ENCODE measurements around the gene MAPK12.

Gene MAPK12

GRCh38 chr22:50309601-50309991 lies 48.1 kb upstream of the MAPK12 start:
- no peaks in the 10 kb centered on the region for H3K27me3 ChIP-seq (ENCODE audit: control insufficient read depth in 3 of 3, insufficient read depth in 3 of 3, low read depth in 1 of 3, low read length in 3 of 3)
- H3K9ac ChIP-seq (ENCODE audit: low read depth, low read length, poor library complexity), result no peak overlapping the region
- H3K18ac ChIP-seq (ENCODE audit: low read length), result peak overlapping the region; percentile 95
- no peaks in the 10 kb centered on the region for H3K9me3 ChIP-seq (replicated peaks in 1 of 2; ENCODE audit: control insufficient read depth in 2 of 2, insufficient read depth in 1 of 2, low read depth in 1 of 2, low read length in 2 of 2)
- H3K23ac ChIP-seq (ENCODE audit: low read depth, low read length, poor library complexity), result no peak overlapping the region
- H3K27ac ChIP-seq (replicated peaks; ENCODE audit: low read length), result peak overlapping the region; percentile 57
- H4K8ac ChIP-seq (ENCODE audit: low read depth, low read length), result no peak overlapping the region
- H3K4me3 ChIP-seq (ENCODE audit: low read length in 2 of 2), result peak overlapping the region in 1 of 2 donors; percentile 23
- no peak overlapping the region for H3K14ac ChIP-seq (ENCODE audit: low read length)
- no peak overlapping the region for H2BK12ac ChIP-seq (ENCODE audit: low read length)
- peaks cover 4 to 14% of the 10 kb centered on the region in 2 donors for H3K36me3 ChIP-seq (replicated peaks in 1 of 2; ENCODE audit: control insufficient read depth in 2 of 2, insufficient read depth in 2 of 2, low read length in 2 of 2)
- H2BK5ac ChIP-seq (ENCODE audit: low read length), result peak overlapping the region; percentile 70
- H2BK15ac ChIP-seq (ENCODE audit: low read length), result peak overlapping the region; percentile 97
- H2BK120ac ChIP-seq (ENCODE audit: low read depth, low read length), result peak overlapping the region; percentile 81
- H2AK5ac ChIP-seq (ENCODE audit: low read depth, low read length), result peak overlapping the region; percentile 100
- WGBS, 2 donors (ENCODE audit: extremely low coverage in 2 of 2, insufficient read length in 2 of 2, insufficient replicate concordance in 1 of 2), result no CpG with 5 or more reads among the region's 7 CpGs
- H3K4ac ChIP-seq (ENCODE audit: low read length), result no peak overlapping the region
- DNase-seq (ENCODE audit: low spot score), result no peak
- no peak overlapping the region for H4K91ac ChIP-seq (ENCODE audit: low read depth, low read length, poor library complexity)
- H3K79me1 ChIP-seq (ENCODE audit: low read depth, low read length), result peaks cover 15% of the 10 kb centered on the region
- H3K4me2 ChIP-seq (ENCODE audit: insufficient read depth, low read length, poor library complexity, severe bottlenecking), result no peak overlapping the region
- no peak overlapping the region for H2AFZ ChIP-seq (ENCODE audit: low read length)
- H3K4me1 ChIP-seq (ENCODE audit: control insufficient read depth in 2 of 2, insufficient read depth in 1 of 2, low read depth in 1 of 2, low read length in 2 of 2), result peaks cover 34 to 40% of the 10 kb centered on the region in 2 donors

- H3K4me3 ChIP-seq (ENCODE audit: low read length in 2 of 2), result no peak overlapping the region
- peak overlapping the region; percentile 28 for H2AFZ ChIP-seq (ENCODE audit: low read length)
- peak overlapping the region; percentile 91 for H3K23ac ChIP-seq (ENCODE audit: low read depth, low read length, poor library complexity)
- no peak overlapping the region for H4K8ac ChIP-seq (ENCODE audit: low read depth, low read length)
- H3K27ac ChIP-seq (replicated peaks; ENCODE audit: low read length), result peak overlapping the region; percentile 81
- peak overlapping the region; percentile 94 for H2BK12ac ChIP-seq (ENCODE audit: low read length)
- peak overlapping the region; percentile 95 for H3K18ac ChIP-seq (ENCODE audit: low read length)
- no peak overlapping the region for H3K4me2 ChIP-seq (ENCODE audit: insufficient read depth, low read length, poor library complexity, severe bottlenecking)
- peak overlapping the region; percentile 70 for H2BK5ac ChIP-seq (ENCODE audit: low read length)
- H3K14ac ChIP-seq (ENCODE audit: low read length), result peak overlapping the region; percentile 71
- no peak overlapping the region for H3K9ac ChIP-seq (ENCODE audit: low read depth, low read length, poor library complexity)
- H4K91ac ChIP-seq (ENCODE audit: low read depth, low read length, poor library complexity), result no peak overlapping the region
- peaks cover 38 to 41% of the 10 kb centered on the region in 2 donors for H3K4me1 ChIP-seq (ENCODE audit: control insufficient read depth in 2 of 2, insufficient read depth in 1 of 2, low read depth in 1 of 2, low read length in 2 of 2)
- peaks cover 4 to 19% of the 10 kb centered on the region in 2 donors for H3K36me3 ChIP-seq (replicated peaks in 1 of 2; ENCODE audit: control insufficient read depth in 2 of 2, insufficient read depth in 2 of 2, low read length in 2 of 2)
- no CpG with 5 or more reads among the region's 9 CpGs for WGBS, 2 donors (ENCODE audit: extremely low coverage in 2 of 2, insufficient read length in 2 of 2, insufficient replicate concordance in 1 of 2)
- H3K4ac ChIP-seq (ENCODE audit: low read length), result no peak overlapping the region
- H3K79me1 ChIP-seq (ENCODE audit: low read depth, low read length), result peaks cover 19% of the 10 kb centered on the region
- peak overlapping the region; percentile 100 for H2AK5ac ChIP-seq (ENCODE audit: low read depth, low read length)
- peak overlapping the region; percentile 81 for H2BK120ac ChIP-seq (ENCODE audit: low read depth, low read length)
- DNase-seq (ENCODE audit: low spot score), result no peak
- H3K27me3 ChIP-seq (ENCODE audit: control insufficient read depth in 3 of 3, insufficient read depth in 3 of 3, low read depth in 1 of 3, low read length in 3 of 3), result no peaks in the 10 kb centered on the region
- no peaks in the 10 kb centered on the region for H3K9me3 ChIP-seq (replicated peaks in 1 of 2; ENCODE audit: control insufficient read depth in 2 of 2, insufficient read depth in 1 of 2, low read depth in 1 of 2, low read length in 2 of 2)
- peak overlapping the region; percentile 100 for H2BK15ac ChIP-seq (ENCODE audit: low read length)
These were observed 47.6 kb upstream of the MAPK12 start for GRCh38 chr22:50308986-50309600.

GRCh38 chr22:50308597-50308935 lies 47.1 kb upstream of the MAPK12 start:
- peak overlapping the region; percentile 31 for H3K14ac ChIP-seq (ENCODE audit: low read length)
- no peak overlapping the region for H3K9ac ChIP-seq (ENCODE audit: low read depth, low read length, poor library complexity)
- peak overlapping the region; percentile 97 for H3K18ac ChIP-seq (ENCODE audit: low read length)
- peaks cover 4 to 24% of the 10 kb centered on the region in 2 donors for H3K36me3 ChIP-seq (replicated peaks in 1 of 2; ENCODE audit: control insufficient read depth in 2 of 2, insufficient read depth in 2 of 2, low read length in 2 of 2)
- H2BK5ac ChIP-seq (ENCODE audit: low read length), result peak overlapping the region; percentile 90
- peak overlapping the region; percentile 100 for H2AK5ac ChIP-seq (ENCODE audit: low read depth, low read length)
- H3K9me3 ChIP-seq (replicated peaks in 1 of 2; ENCODE audit: control insufficient read depth in 2 of 2, insufficient read depth in 1 of 2, low read depth in 1 of 2, low read length in 2 of 2), result no peaks in the 10 kb centered on the region
- H3K4me1 ChIP-seq (ENCODE audit: control insufficient read depth in 2 of 2, insufficient read depth in 1 of 2, low read depth in 1 of 2, low read length in 2 of 2), result peaks cover 42 to 44% of the 10 kb centered on the region in 2 donors
- H3K4ac ChIP-seq (ENCODE audit: low read length), result peak overlapping the region; percentile 95
- peak overlapping the region; percentile 100 for H2BK15ac ChIP-seq (ENCODE audit: low read length)
- no peak overlapping the region for H4K91ac ChIP-seq (ENCODE audit: low read depth, low read length, poor library complexity)
- peak overlapping the region; percentile 81 for H3K27ac ChIP-seq (replicated peaks; ENCODE audit: low read length)
- H3K79me1 ChIP-seq (ENCODE audit: low read depth, low read length), result peaks cover 23% of the 10 kb centered on the region
- DNase-seq (ENCODE audit: low spot score), result no peak
- H2BK12ac ChIP-seq (ENCODE audit: low read length), result peak overlapping the region; percentile 99
- no CpG with 5 or more reads among the region's 7 CpGs for WGBS, 2 donors (ENCODE audit: extremely low coverage in 2 of 2, insufficient read length in 2 of 2, insufficient replicate concordance in 1 of 2)
- H2BK120ac ChIP-seq (ENCODE audit: low read depth, low read length), result no peak overlapping the region
- no peak overlapping the region for H3K4me3 ChIP-seq (ENCODE audit: low read length in 2 of 2)
- no peak overlapping the region for H3K4me2 ChIP-seq (ENCODE audit: insufficient read depth, low read length, poor library complexity, severe bottlenecking)
- peak overlapping the region; percentile 28 for H2AFZ ChIP-seq (ENCODE audit: low read length)
- H3K23ac ChIP-seq (ENCODE audit: low read depth, low read length, poor library complexity), result no peak overlapping the region
- H3K27me3 ChIP-seq (ENCODE audit: control insufficient read depth in 3 of 3, insufficient read depth in 3 of 3, low read depth in 1 of 3, low read length in 3 of 3), result no peaks in the 10 kb centered on the region
- H4K8ac ChIP-seq (ENCODE audit: low read depth, low read length), result no peak overlapping the region

- peak overlapping the region; percentile 73 for H3K23ac ChIP-seq (ENCODE audit: low read depth, low read length, poor library complexity)
- H3K14ac ChIP-seq (ENCODE audit: low read length), result peak overlapping the region; percentile 97
- peak overlapping the region; percentile 99 for H2BK12ac ChIP-seq (ENCODE audit: low read length)
- H3K4me3 ChIP-seq (ENCODE audit: low read length in 2 of 2), result no peak overlapping the region
- H3K4me2 ChIP-seq (ENCODE audit: insufficient read depth, low read length, poor library complexity, severe bottlenecking), result no peak overlapping the region
- peak overlapping the region; percentile 100 for H2BK15ac ChIP-seq (ENCODE audit: low read length)
- peak overlapping the region; percentile 90 for H2BK5ac ChIP-seq (ENCODE audit: low read length)
- peak overlapping the region; percentile 95 for H3K4ac ChIP-seq (ENCODE audit: low read length)
- H3K27me3 ChIP-seq (ENCODE audit: control insufficient read depth in 3 of 3, insufficient read depth in 3 of 3, low read depth in 1 of 3, low read length in 3 of 3), result no peaks in the 10 kb centered on the region
- WGBS, 2 donors (ENCODE audit: extremely low coverage in 2 of 2, insufficient read length in 2 of 2, insufficient replicate concordance in 1 of 2), result no CpG with 5 or more reads among the region's 19 CpGs
- peak overlapping the region; percentile 28 for H2AFZ ChIP-seq (ENCODE audit: low read length)
- peaks cover 28% of the 10 kb centered on the region for H3K79me1 ChIP-seq (ENCODE audit: low read depth, low read length)
- H2BK120ac ChIP-seq (ENCODE audit: low read depth, low read length), result peak overlapping the region; percentile 97
- DNase-seq (ENCODE audit: low spot score), result no peak
- peak overlapping the region; percentile 65 for H4K8ac ChIP-seq (ENCODE audit: low read depth, low read length)
- peak overlapping the region; percentile 53 for H4K91ac ChIP-seq (ENCODE audit: low read depth, low read length, poor library complexity)
- H3K18ac ChIP-seq (ENCODE audit: low read length), result peak overlapping the region; percentile 97
- peaks cover 5 to 29% of the 10 kb centered on the region in 2 donors for H3K36me3 ChIP-seq (replicated peaks in 1 of 2; ENCODE audit: control insufficient read depth in 2 of 2, insufficient read depth in 2 of 2, low read length in 2 of 2)
- peaks cover 44% of the 10 kb centered on the region in 2 donors for H3K4me1 ChIP-seq (ENCODE audit: control insufficient read depth in 2 of 2, insufficient read depth in 1 of 2, low read depth in 1 of 2, low read length in 2 of 2)
- H3K27ac ChIP-seq (replicated peaks; ENCODE audit: low read length), result peak overlapping the region; percentile 81
- peak overlapping the region; percentile 100 for H2AK5ac ChIP-seq (ENCODE audit: low read depth, low read length)
- no peaks in the 10 kb centered on the region for H3K9me3 ChIP-seq (replicated peaks in 1 of 2; ENCODE audit: control insufficient read depth in 2 of 2, insufficient read depth in 1 of 2, low read depth in 1 of 2, low read length in 2 of 2)
- no peak overlapping the region for H3K9ac ChIP-seq (ENCODE audit: low read depth, low read length, poor library complexity)
These were observed 46.6 kb upstream of the MAPK12 start for GRCh38 chr22:50307890-50308596.

Measured in neuronal stem cell (in vitro differentiated cells).